NCI-H2196 (cell line): ENCODE measurements around the gene PLOD3.
"Not testable (repeated sequence)": the region's sequence is repeated elsewhere in the genome, so short reads cannot be mapped to it uniquely, and the experiment has no call there.

ENCODE experiments used
- DNase-seq: peaks from one replicate; lab custom pipeline; 2025; ENCODE audit not compliant: unreplicated experiment; lab: John Stamatoyannopoulos, UW

Gene PLOD3

GRCh38 chr7:101217388-101218235, at the start of gene PLOD3, which contains the start of gene ZNHIT1:
Gene PLOD3, minus strand, starts transcription at chr7:101217581. Its CDS starts 307 bp downstream, at chr7:101217274.
Gene ZNHIT1, plus strand, starts transcription at chr7:101218165. Its CDS starts 31 bp downstream, at chr7:101218196.
- peak; percentile 99 for DNase-seq

- DNase-seq: no peak
Measured at GRCh38 chr7:101265622-101266516, 48.5 kb upstream of the PLOD3 start.

- not testable (repeated sequence) for DNase-seq
Measured at GRCh38 chr7:101264102-101264706, 46.8 kb upstream of the PLOD3 start.

GRCh38 chr7:101258243-101258731, 40.9 kb upstream of the PLOD3 start:
- DNase-seq: no peak

- no peak for DNase-seq
Measured at GRCh38 chr7:101255796-101256195, 38.4 kb upstream of the PLOD3 start.

- not testable (repeated sequence) for DNase-seq
Measured at GRCh38 chr7:101253199-101253598, 35.8 kb upstream of the PLOD3 start.

GRCh38 chr7:101251871-101252659, 34.7 kb upstream of the PLOD3 start:
- DNase-seq: peak; percentile 99

- DNase-seq: no peak
Measured at GRCh38 chr7:101250324-101250723, 32.9 kb upstream of the PLOD3 start.

- DNase-seq: no peak
Measured at GRCh38 chr7:101248276-101248675, 30.9 kb upstream of the PLOD3 start.

GRCh38 chr7:101245147-101245668, 27.8 kb upstream of the PLOD3 start:
- no peak for DNase-seq

GRCh38 chr7:101244375-101245146, 27.2 kb upstream of the PLOD3 start, which contains the start of gene FIS1:
Gene FIS1, minus strand, starts transcription at chr7:101245081. Its CDS starts 77 bp downstream, at chr7:101245004.
- DNase-seq: peak; percentile 95

GRCh38 chr7:101243646-101244374, 26.4 kb upstream of the PLOD3 start:
- no peak for DNase-seq

GRCh38 chr7:101241443-101242349, 24.3 kb upstream of the PLOD3 start:
- DNase-seq: no peak

GRCh38 chr7:101241015-101241363, 23.6 kb upstream of the PLOD3 start:
- DNase-seq: no peak

GRCh38 chr7:101240226-101241014, 23.0 kb upstream of the PLOD3 start:
- DNase-seq: no peak

- DNase-seq: no peak
Measured at GRCh38 chr7:101239951-101240220, 22.5 kb upstream of the PLOD3 start.
